Measurements from ENCODE around the gene KPTN. TPM values are rescaled to one million over a fixed set of nuclear protein-coding genes. Genes with fewer than 3 reads are reported as not detected.
A peak's percentile ranks its signal among the peaks of the same experiment; 100 is the strongest.

KPTN gene
- total and polyA plus RNA-seq, 2 of the 13 experiments (the other 11 are each of a cell fraction or from before 2014, with no cell fraction given), result 9.1 to 13.3 TPM

DNA sequence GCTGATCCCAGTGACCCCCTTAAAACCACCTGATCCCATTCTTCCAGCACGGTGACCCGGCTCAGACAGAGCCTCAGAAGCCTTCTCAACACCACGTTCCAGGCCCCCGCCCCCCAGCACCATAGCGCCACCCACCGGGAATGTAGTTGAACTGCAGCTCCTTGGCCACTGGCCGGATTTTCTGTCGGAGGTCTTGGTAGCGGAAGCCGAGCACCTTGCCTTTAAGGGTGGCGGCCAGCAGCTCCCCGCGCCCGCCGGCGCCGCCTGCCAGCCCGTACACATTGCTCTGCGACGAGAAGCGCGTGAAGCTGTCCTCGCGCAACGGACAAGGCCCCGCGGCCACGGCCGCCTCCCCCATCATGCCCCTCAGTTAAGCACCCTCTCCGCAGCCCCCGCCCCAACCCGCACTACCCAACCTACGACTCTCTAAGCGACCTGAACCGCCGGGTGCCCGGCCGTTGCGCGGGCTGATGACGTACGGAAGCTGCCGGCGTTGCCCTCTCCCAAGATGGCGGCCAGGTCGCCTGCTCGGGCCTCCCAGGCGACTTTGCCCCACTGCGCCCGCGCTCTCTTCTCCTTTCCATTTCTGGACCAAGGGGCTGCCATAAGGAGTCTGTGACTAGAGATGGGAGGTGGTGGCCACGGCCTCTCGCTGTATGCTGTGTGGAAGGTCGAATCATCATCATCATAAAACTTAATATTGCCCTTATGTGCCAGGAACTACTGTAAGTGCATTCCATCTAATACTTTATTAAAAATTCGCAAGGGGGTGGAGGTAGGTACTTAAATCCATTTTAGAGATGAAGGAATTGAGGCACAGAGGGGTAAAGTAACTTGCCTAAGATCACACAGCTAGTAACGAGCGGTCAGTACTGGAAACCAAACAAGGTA is at the start of gene KPTN (continued):
- no peak for TF ChIP-seq CENPBD1 (CRISPR knock-in tag; IDR thresholded peaks at IDR 0.05; ENCODE audit: borderline replicate concordance, low read depth)
- TF ChIP-seq, protein P1, sequence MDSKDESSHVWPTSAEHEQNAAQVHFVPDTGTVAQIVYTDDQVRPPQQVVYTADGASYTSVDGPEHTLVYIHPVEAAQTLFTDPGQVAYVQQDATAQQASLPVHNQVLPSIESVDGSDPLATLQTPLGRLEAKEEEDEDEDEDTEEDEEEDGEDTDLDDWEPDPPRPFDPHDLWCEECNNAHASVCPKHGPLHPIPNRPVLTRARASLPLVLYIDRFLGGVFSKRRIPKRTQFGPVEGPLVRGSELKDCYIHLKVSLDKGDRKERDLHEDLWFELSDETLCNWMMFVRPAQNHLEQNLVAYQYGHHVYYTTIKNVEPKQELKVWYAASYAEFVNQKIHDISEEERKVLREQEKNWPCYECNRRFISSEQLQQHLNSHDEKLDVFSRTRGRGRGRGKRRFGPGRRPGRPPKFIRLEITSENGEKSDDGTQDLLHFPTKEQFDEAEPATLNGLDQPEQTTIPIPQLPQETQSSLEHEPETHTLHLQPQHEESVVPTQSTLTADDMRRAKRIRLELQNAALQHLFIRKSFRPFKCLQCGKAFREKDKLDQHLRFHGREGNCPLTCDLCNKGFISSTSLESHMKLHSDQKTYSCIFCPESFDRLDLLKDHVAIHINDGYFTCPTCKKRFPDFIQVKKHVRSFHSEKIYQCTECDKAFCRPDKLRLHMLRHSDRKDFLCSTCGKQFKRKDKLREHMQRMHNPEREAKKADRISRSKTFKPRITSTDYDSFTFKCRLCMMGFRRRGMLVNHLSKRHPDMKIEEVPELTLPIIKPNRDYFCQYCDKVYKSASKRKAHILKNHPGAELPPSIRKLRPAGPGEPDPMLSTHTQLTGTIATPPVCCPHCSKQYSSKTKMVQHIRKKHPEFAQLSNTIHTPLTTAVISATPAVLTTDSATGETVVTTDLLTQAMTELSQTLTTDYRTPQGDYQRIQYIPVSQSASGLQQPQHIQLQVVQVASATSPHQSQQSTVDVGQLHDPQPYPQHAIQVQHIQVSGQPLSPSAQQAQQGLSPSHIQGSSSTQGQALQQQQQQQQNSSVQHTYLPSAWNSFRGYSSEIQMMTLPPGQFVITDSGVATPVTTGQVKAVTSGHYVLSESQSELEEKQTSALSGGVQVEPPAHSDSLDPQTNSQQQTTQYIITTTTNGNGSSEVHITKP (CRISPR knock-in tag; IDR thresholded peaks at IDR 0.05; ENCODE audit: low read depth), result no peak
- TF ChIP-seq ZSCAN25 (CRISPR knock-in tag; IDR thresholded peaks at IDR 0.05), result no peak
- no peak for TF ChIP-seq ZNF550 (CRISPR knock-in tag; IDR thresholded peaks at IDR 0.05; ENCODE audit: borderline replicate concordance)
- TF ChIP-seq ZNF652 (CRISPR knock-in tag; IDR thresholded peaks at IDR 0.05; ENCODE audit: borderline replicate concordance, low read depth), result no peak
- no peak for TF ChIP-seq NPAS2 (CRISPR knock-in tag; IDR thresholded peaks at IDR 0.05; ENCODE audit: borderline replicate concordance)
- TF ChIP-seq ZNF615 (CRISPR knock-in tag; IDR thresholded peaks at IDR 0.05; ENCODE audit: borderline replicate concordance), result no peak
- no peak for TF ChIP-seq TCF7L2 (IDR thresholded peaks at IDR 0.05; ENCODE audit: low read depth, low read length)
- no peak for TF ChIP-seq NCOA5 (CRISPR knock-in tag; IDR thresholded peaks at IDR 0.05)
- no peak for TF ChIP-seq MTA1 (CRISPR knock-in tag; IDR thresholded peaks at IDR 0.05; ENCODE audit: borderline replicate concordance)
- TF ChIP-seq, protein P2, sequence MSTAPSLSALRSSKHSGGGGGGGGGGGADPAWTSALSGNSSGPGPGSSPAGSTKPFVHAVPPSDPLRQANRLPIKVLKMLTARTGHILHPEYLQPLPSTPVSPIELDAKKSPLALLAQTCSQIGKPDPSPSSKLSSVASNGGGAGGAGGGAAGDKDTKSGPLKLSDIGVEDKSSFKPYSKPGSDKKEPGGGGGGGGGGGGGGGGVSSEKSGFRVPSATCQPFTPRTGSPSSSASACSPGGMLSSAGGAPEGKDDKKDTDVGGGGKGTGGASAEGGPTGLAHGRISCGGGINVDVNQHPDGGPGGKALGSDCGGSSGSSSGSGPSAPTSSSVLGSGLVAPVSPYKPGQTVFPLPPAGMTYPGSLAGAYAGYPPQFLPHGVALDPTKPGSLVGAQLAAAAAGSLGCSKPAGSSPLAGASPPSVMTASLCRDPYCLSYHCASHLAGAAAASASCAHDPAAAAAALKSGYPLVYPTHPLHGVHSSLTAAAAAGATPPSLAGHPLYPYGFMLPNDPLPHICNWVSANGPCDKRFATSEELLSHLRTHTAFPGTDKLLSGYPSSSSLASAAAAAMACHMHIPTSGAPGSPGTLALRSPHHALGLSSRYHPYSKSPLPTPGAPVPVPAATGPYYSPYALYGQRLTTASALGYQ (CRISPR knock-in tag; IDR thresholded peaks at IDR 0.05), result peak; percentile 69; the same call in 1 of the 2 replicates
- no peak; the same call in 1 of the 2 replicates for TF ChIP-seq ZNF619 (CRISPR knock-in tag; IDR thresholded peaks at IDR 0.05)
- peak; percentile 65 for TF ChIP-seq AGO1 (IDR thresholded peaks at IDR 0.05; ENCODE audit: low read depth, low read length, poor library complexity, severe bottlenecking)
- peak; percentile 53; the same call in 1 of the 2 replicates for TF ChIP-seq HES4 (CRISPR knock-in tag; IDR thresholded peaks at IDR 0.05; ENCODE audit: borderline replicate concordance)
- TF ChIP-seq POLR2G (IDR thresholded peaks at IDR 0.05; ENCODE audit: low read depth, low read length), result peak; percentile 92
- no peak for TF ChIP-seq ZFP36L2 (CRISPR knock-in tag; IDR thresholded peaks at IDR 0.05)
- TF ChIP-seq, protein P3, sequence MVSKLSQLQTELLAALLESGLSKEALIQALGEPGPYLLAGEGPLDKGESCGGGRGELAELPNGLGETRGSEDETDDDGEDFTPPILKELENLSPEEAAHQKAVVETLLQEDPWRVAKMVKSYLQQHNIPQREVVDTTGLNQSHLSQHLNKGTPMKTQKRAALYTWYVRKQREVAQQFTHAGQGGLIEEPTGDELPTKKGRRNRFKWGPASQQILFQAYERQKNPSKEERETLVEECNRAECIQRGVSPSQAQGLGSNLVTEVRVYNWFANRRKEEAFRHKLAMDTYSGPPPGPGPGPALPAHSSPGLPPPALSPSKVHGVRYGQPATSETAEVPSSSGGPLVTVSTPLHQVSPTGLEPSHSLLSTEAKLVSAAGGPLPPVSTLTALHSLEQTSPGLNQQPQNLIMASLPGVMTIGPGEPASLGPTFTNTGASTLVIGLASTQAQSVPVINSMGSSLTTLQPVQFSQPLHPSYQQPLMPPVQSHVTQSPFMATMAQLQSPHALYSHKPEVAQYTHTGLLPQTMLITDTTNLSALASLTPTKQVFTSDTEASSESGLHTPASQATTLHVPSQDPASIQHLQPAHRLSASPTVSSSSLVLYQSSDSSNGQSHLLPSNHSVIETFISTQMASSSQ (IDR thresholded peaks at IDR 0.05; ENCODE audit: low read depth), result no peak
- TF ChIP-seq, protein P3 (CRISPR knock-in tag; IDR thresholded peaks at IDR 0.05; ENCODE audit: borderline replicate concordance), result 0 out of 2 replicates have a peak, but pooled peaks have one; percentile 26
